Astrocyte (in vitro differentiated cells and primary cell): ENCODE data around the gene TNNT3. TPM values are rescaled to one million over a fixed set of nuclear protein-coding genes. Genes with fewer than 3 reads are reported as not detected.
A peak's percentile ranks its signal among the peaks of the same experiment; 100 is the strongest.
"Not testable (repeated sequence)": the region's sequence is repeated elsewhere in the genome, so short reads cannot be mapped to it uniquely, and the experiment has no call there.

ENCODE experiments used
- DNase-seq: peaks from one replicate; pipeline ENCODE4 v3.0.0-alpha.2; 2010; ENCODE audit warnings: low read depth
- FAIRE-seq: peaks from 2 replicates; lab custom pipeline; 2011; peaks lifted over from hg19 to GRCh38; lab: Jason Lieb, UNC
- H2AFZ ChIP-seq: 2 replicates; pipeline ENCODE4 v1.6.0; 2012; ENCODE audit warnings: low read depth, low read length, inconsistent platforms
- H3K27ac ChIP-seq: 2 replicates; pipeline ENCODE4 v1.5.1; 2011; ENCODE audit warnings: low read depth, low read length, inconsistent platforms
- H3K27me3 ChIP-seq: 2 replicates; pipeline ENCODE4 v1.6.0; 2011; ENCODE audit warnings: low read length, inconsistent platforms; ENCODE audit not compliant: insufficient read depth
- H3K36me3 ChIP-seq: 2 replicates; pipeline ENCODE4 v1.5.1; 2011; ENCODE audit warnings: low read length, inconsistent platforms; ENCODE audit not compliant: insufficient read depth
- H3K4me1 ChIP-seq: 2 replicates; pipeline ENCODE4 v1.5.1; 2011; ENCODE audit warnings: low read length, inconsistent platforms; ENCODE audit not compliant: insufficient read depth
- H3K4me2 ChIP-seq: 2 replicates; pipeline ENCODE4 v1.6.0; 2012; ENCODE audit warnings: low read length, inconsistent platforms
- H3K4me3 ChIP-seq: 2 replicates; pipeline ENCODE4 v1.5.1; 2011; ENCODE audit warnings: low read depth, mild to moderate bottlenecking, low read length, inconsistent platforms; ENCODE audit not compliant: insufficient read depth
- H3K79me2 ChIP-seq: 2 replicates; pipeline ENCODE4 v1.6.0; 2012; ENCODE audit warnings: mild to moderate bottlenecking, low read length, inconsistent platforms; ENCODE audit not compliant: insufficient read depth
- H3K9ac ChIP-seq: 2 replicates; pipeline ENCODE4 v1.6.0; 2012; ENCODE audit warnings: mild to moderate bottlenecking, low read length, inconsistent platforms
- H3K9me3 ChIP-seq: 2 replicates; pipeline ENCODE4 v1.5.1; 2012; ENCODE audit warnings: low read depth, mild to moderate bottlenecking, low read length, inconsistent platforms; ENCODE audit not compliant: insufficient read depth
- H4K20me1 ChIP-seq: 2 replicates; pipeline ENCODE4 v1.6.0; 2012; ENCODE audit warnings: low read length, inconsistent platforms; ENCODE audit not compliant: insufficient read depth
- H3K27ac Mint-ChIP-seq: one replicate; pipeline ENCODE4 v1.8.0; 2021; ENCODE audit warnings: mild to moderate bottlenecking, mixed read lengths; ENCODE audit not compliant: unreplicated experiment
- H3K27me3 Mint-ChIP-seq: one replicate; pipeline ENCODE4 v1.8.0; 2021; ENCODE audit warnings: low read depth, mixed read lengths; ENCODE audit not compliant: unreplicated experiment
- H3K36me3 Mint-ChIP-seq: one replicate; pipeline ENCODE4 v1.8.0; 2021; ENCODE audit warnings: low read depth, mixed read lengths; ENCODE audit not compliant: unreplicated experiment
- H3K4me1 Mint-ChIP-seq: one replicate; pipeline ENCODE4 v1.8.0; 2021; ENCODE audit warnings: low read depth, mixed read lengths; ENCODE audit not compliant: unreplicated experiment
- H3K4me3 Mint-ChIP-seq: one replicate; pipeline ENCODE4 v1.8.0; 2021; ENCODE audit warnings: mild to moderate bottlenecking, moderate library complexity, mixed read lengths; ENCODE audit not compliant: unreplicated experiment
- H3K9me3 Mint-ChIP-seq: one replicate; pipeline ENCODE4 v1.8.0; 2021; ENCODE audit warnings: mild to moderate bottlenecking, mixed read lengths; ENCODE audit not compliant: unreplicated experiment
- CTCF ChIP-seq: IDR thresholded peaks from 2 replicates; pipeline ENCODE4 v1.5.1; 2011; ENCODE audit warnings: low read depth, mild to moderate bottlenecking, inconsistent platforms, low read length, moderate library complexity; ENCODE audit not compliant: insufficient read depth
- EZH2 ChIP-seq: IDR thresholded peaks from 2 replicates; pipeline ENCODE4 v1.6.1; 2012; ENCODE audit warnings: mild to moderate bottlenecking, low read length, inconsistent platforms; ENCODE audit not compliant: insufficient read depth
- total RNA-seq: library from RNA; stranded (reverse); gene quantifications from 2 replicates; pipeline ENCODE4 v1.2.1, GENCODE V29; 2021

The TNNT3 gene
- total RNA-seq, 1 donor from 2014 or later, result not detected

GRCh38 chr11:1875093-1875850, 44.2 kb upstream of the TNNT3 start:
- Histone ChIP-seq H3K4me2 (no peak overlapping the region), H3K27me3 (peaks cover 2% of the 10 kb centered on the region), H3K79me2 (no peaks in the 10 kb centered on the region), H3K4me1 (peaks cover 8% of the 10 kb centered on the region), H3K36me3 (no peaks in the 10 kb centered on the region), H3K9me3 (no peaks in the 10 kb centered on the region), H2AFZ (no peak overlapping the region), H3K9ac (no peak overlapping the region), H4K20me1 (no peaks in the 10 kb centered on the region), H3K27ac (no peak overlapping the region), H3K4me3 (no peak overlapping the region)
- Mint-ChIP-seq H3K4me3 (no peak overlapping the region), H3K27me3 (peaks cover 8% of the 10 kb centered on the region), H3K27ac (no peak overlapping the region), H3K9me3 (no peaks in the 10 kb centered on the region), H3K36me3 (no peaks in the 10 kb centered on the region), H3K4me1 (no peaks in the 10 kb centered on the region)
- TF ChIP-seq EZH2 (no peak), CTCF (no peak)
- DNase-seq, result no peak
- no peak for FAIRE-seq

GRCh38 chr11:1875851-1876301, 43.6 kb upstream of the TNNT3 start:
- not testable (repeated sequence) for FAIRE-seq, H4K20me1 ChIP-seq, H3K4me3 ChIP-seq, H3K27ac ChIP-seq, H3K4me2 ChIP-seq, H3K79me2 ChIP-seq, H3K36me3 Mint-ChIP-seq, H3K27ac Mint-ChIP-seq, H3K9me3 ChIP-seq, H3K27me3 Mint-ChIP-seq, H3K27me3 ChIP-seq, H2AFZ ChIP-seq, H3K36me3 ChIP-seq, DNase-seq, H3K4me1 Mint-ChIP-seq, H3K4me3 Mint-ChIP-seq, H3K9me3 Mint-ChIP-seq, H3K4me1 ChIP-seq
- peak overlapping the region; percentile 35 for H3K9ac ChIP-seq

- no peaks in the 10 kb centered on the region for H3K36me3 ChIP-seq
- no peaks in the 10 kb centered on the region for H3K9me3 Mint-ChIP-seq
- H3K4me3 ChIP-seq, result no peak overlapping the region
- no peaks in the 10 kb centered on the region for H3K9me3 ChIP-seq
- no peak overlapping the region for H3K27ac ChIP-seq
- H3K4me1 Mint-ChIP-seq, result no peaks in the 10 kb centered on the region
- H3K9ac ChIP-seq, result peak overlapping the region; percentile 35
- peaks cover 8% of the 10 kb centered on the region for H3K4me1 ChIP-seq
- no peak for DNase-seq
- no peaks in the 10 kb centered on the region for H3K27me3 Mint-ChIP-seq
- no peaks in the 10 kb centered on the region for H3K27me3 ChIP-seq
- TF ChIP-seq CTCF (peak; percentile 19), EZH2 (no peak)
- peak overlapping the region; percentile 34 for H2AFZ ChIP-seq
- FAIRE-seq, result no peak
- H3K4me3 Mint-ChIP-seq, result no peak overlapping the region
- H3K27ac Mint-ChIP-seq, result peak overlapping the region; percentile 69
- H3K4me2 ChIP-seq, result peak overlapping the region; percentile 59
- no peaks in the 10 kb centered on the region for H4K20me1 ChIP-seq
- no peaks in the 10 kb centered on the region for H3K36me3 Mint-ChIP-seq
- H3K79me2 ChIP-seq, result no peaks in the 10 kb centered on the region
Observed at GRCh38 chr11:1876361-1877063, 43.0 kb upstream of the TNNT3 start.
